ENCODE data around the gene BRCA2.

DNA sequence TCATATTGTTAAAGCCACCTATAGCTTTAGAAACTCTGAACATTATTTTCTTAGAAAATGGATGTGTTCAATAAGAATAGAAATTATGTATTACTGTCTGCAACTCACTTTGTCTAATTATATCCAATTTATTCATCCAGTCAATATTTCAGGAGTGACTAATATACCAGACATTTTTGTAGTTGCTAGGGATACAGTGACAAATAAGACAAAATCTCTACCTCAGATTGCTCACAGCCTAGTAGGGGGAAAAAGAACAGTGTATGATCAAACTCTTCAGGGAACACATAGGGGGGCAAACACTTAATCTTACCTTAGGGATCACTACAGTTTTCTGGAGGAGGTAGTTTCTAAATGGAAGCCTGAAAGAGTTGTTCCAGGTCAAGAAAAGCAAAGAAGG, 8.6 kb downstream of the BRCA2 start:
- TF ChIP-seq CEBPG (CRISPR knock-in tag; IDR thresholded peaks at IDR 0.05), result no peak
- TF ChIP-seq CEBPG (tag; conservative IDR thresholded peaks at IDR 0.05 in 1 of 2, IDR thresholded peaks at IDR 0.05 in 1 of 2), result no peak
- TF ChIP-seq, protein P1, sequence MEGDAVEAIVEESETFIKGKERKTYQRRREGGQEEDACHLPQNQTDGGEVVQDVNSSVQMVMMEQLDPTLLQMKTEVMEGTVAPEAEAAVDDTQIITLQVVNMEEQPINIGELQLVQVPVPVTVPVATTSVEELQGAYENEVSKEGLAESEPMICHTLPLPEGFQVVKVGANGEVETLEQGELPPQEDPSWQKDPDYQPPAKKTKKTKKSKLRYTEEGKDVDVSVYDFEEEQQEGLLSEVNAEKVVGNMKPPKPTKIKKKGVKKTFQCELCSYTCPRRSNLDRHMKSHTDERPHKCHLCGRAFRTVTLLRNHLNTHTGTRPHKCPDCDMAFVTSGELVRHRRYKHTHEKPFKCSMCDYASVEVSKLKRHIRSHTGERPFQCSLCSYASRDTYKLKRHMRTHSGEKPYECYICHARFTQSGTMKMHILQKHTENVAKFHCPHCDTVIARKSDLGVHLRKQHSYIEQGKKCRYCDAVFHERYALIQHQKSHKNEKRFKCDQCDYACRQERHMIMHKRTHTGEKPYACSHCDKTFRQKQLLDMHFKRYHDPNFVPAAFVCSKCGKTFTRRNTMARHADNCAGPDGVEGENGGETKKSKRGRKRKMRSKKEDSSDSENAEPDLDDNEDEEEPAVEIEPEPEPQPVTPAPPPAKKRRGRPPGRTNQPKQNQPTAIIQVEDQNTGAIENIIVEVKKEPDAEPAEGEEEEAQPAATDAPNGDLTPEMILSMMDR (IDR thresholded peaks at IDR 0.05 in 2 of 3, conservative IDR thresholded peaks at IDR 0.05 in 1 of 3; ENCODE audit: insufficient read depth in 2 of 3, low read depth in 1 of 3, low read length in 3 of 3), result no peak
- TF ChIP-seq SREBF2 (CRISPR knock-in tag; IDR thresholded peaks at IDR 0.05), result no peak
- TF ChIP-seq, protein P2, sequence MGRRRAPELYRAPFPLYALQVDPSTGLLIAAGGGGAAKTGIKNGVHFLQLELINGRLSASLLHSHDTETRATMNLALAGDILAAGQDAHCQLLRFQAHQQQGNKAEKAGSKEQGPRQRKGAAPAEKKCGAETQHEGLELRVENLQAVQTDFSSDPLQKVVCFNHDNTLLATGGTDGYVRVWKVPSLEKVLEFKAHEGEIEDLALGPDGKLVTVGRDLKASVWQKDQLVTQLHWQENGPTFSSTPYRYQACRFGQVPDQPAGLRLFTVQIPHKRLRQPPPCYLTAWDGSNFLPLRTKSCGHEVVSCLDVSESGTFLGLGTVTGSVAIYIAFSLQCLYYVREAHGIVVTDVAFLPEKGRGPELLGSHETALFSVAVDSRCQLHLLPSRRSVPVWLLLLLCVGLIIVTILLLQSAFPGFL (CRISPR knock-in tag; IDR thresholded peaks at IDR 0.05), result no peak
